Panc1 (cell line): Measurements from ENCODE around the gene WNT3A. TPM values are rescaled to one million over a fixed set of nuclear protein-coding genes. Genes with fewer than 3 reads are reported as not detected.

ENCODE experiments used
- ATAC-seq: fragments of 200-7000 bp; cut with Tn5 transposase; 2 replicates; pipeline ENCODE4 v1.9.1; 2020; ENCODE audit warnings: mild to moderate bottlenecking, moderate library complexity
- BruUV-seq: library from RNA; stranded (reverse); fragments of 400-500 nt; replicated peaks from 2 replicates; lab custom pipeline; 2021; lab: Mats Ljungman, UMichigan
- CTCF ChIA-PET: fragments of 300-600 bp; sonication (Branson Sonifier 250); formaldehyde crosslinking; loops from one replicate; lab custom pipeline; 2022; ENCODE audit warnings: antibody characterized with exemption; lab: Charles Lee
- POLR2A ChIA-PET: fragments of 300-600 bp; sonication (Branson Sonifier 250); formaldehyde crosslinking; loops from one replicate; lab custom pipeline; 2022; ENCODE audit warnings: antibody characterized with exemption; lab: Charles Lee
- DNase-seq: peaks from one replicate; pipeline ENCODE4 v3.0.0-alpha.2; 2010; ENCODE audit warnings: low read depth, low spot score
- H3K27ac ChIP-seq: 2 replicates; pipeline ENCODE4 v1.5.1; 2011; ENCODE audit warnings: mild to moderate bottlenecking, low read length, inconsistent platforms
- H3K27me3 ChIP-seq: fragments of 200-500 bp; sonication (Bioruptor generic); 2 replicates; pipeline ENCODE4 v1.6.0; 2014; ENCODE audit warnings: low read length, inconsistent platforms; ENCODE audit not compliant: control insufficient read depth, insufficient read depth
- H3K36me3 ChIP-seq: fragments of 200-500 bp; sonication (Bioruptor generic); 2 replicates; pipeline ENCODE4 v1.5.1; 2014; ENCODE audit warnings: inconsistent platforms, mild to moderate bottlenecking, low read length, moderate library complexity; ENCODE audit not compliant: control insufficient read depth, insufficient read depth
- H3K4me1 ChIP-seq: 2 replicates; pipeline ENCODE4 v1.5.1; 2011; ENCODE audit warnings: inconsistent platforms, mild to moderate bottlenecking, low read length, moderate library complexity; ENCODE audit not compliant: control insufficient read depth, insufficient read depth
- H3K4me3 ChIP-seq, 2 experiments: 2 replicates each; pipeline ENCODE4 v1.5.1; 2011 to 2012; ENCODE audit warnings: low read depth in 2 of 2, low read length in 2 of 2, mild to moderate bottlenecking in 2 of 2, inconsistent platforms in 1 of 2, moderate library complexity in 1 of 2
- H3K9me3 ChIP-seq: fragments of 200-500 bp; sonication (Bioruptor generic); 2 replicates; pipeline ENCODE4 v1.5.1; 2014; ENCODE audit warnings: low read depth, mild to moderate bottlenecking, inconsistent platforms, low read length, moderate library complexity; ENCODE audit not compliant: control insufficient read depth, insufficient read depth
- CTCF ChIP-seq: fragments of 450-650 bp; IDR thresholded peaks from 2 replicates; pipeline ENCODE4 v1.5.1; 2017; ENCODE audit warnings: mild to moderate bottlenecking
- POLR2AphosphoS5 ChIP-seq: IDR thresholded peaks from 2 replicates; pipeline ENCODE4 v1.6.1; 2012; ENCODE audit warnings: mild to moderate bottlenecking, low read depth, low read length, moderate library complexity
- REST ChIP-seq, 2 experiments: IDR thresholded peaks; 2 replicates each; pipeline ENCODE4 v1.6.1; 2011 to 2012; ENCODE audit warnings: low read depth in 2 of 2, control low read depth in 1 of 2, low read length in 1 of 2, mild to moderate bottlenecking in 1 of 2, moderate library complexity in 1 of 2; ENCODE audit not compliant: insufficient read depth in 1 of 2
- SIN3A ChIP-seq: IDR thresholded peaks from 2 replicates; pipeline ENCODE4 v1.6.1; 2012; ENCODE audit warnings: low read depth, mild to moderate bottlenecking, low read length, moderate library complexity, borderline replicate concordance; ENCODE audit not compliant: insufficient read depth
- TCF7L2 ChIP-seq: IDR thresholded peaks from 2 replicates; pipeline ENCODE4 v1.6.1; 2011; ENCODE audit warnings: mild to moderate bottlenecking, low read depth, low read length, inconsistent platforms
- in situ Hi-C: cut with HindIII; loops from 2 replicates; pipeline ENCODE4 v1.10.0; 2016; ENCODE audit warnings: low sequenced_read_pairs, low pct_unique_long_range_greater_than_20kb
- intact Hi-C: fragments of 100-400 bp; cut with micrococcal nuclease; formaldehyde crosslinking; loops from one replicate; pipeline ENCODE4 v1.10.0; 2022; ENCODE audit not compliant: unreplicated experiment
- total RNA-seq: library from RNA; stranded (reverse); gene quantifications from one replicate; pipeline ENCODE4 v1.2.1, GENCODE V29; 2021; ENCODE audit not compliant: unreplicated experiment

Gene WNT3A
- total RNA-seq, 1 experiment from 2014 or later: not detected

GRCh38 chr1:228101994-228102790, 95.4 kb downstream of the WNT3A start:
- intact Hi-C loops: no loop called here
- DNase-seq: no peak
- ChIA-PET CTCF (interaction anchor here (0.9 kb wide), 1 partner anchor 103 kb away, joined by 10 read pairs; no protein-coding TSS in a partner anchor), POLR2A (no interaction called here)
- H3K27me3 ChIP-seq: no peaks in the 10 kb centered on the region
- peaks cover 8% of the 10 kb centered on the region; the same call in 1 of the 2 replicates for H3K36me3 ChIP-seq
- ATAC-seq: peak; percentile 70
- in situ Hi-C loops: no loop called here
- TF ChIP-seq SIN3A (no peak), POLR2AphosphoS5 (no peak), CTCF (no peak; the same call in 1 of the 2 replicates), REST (IDR thresholded peaks at IDR 0.05; ENCODE audit: insufficient read depth in 1 of 2, low read depth in 2 of 2, low read length in 1 of 2) (no peak), TCF7L2 (no peak)
- peaks cover 27% of the 10 kb centered on the region for H3K4me1 ChIP-seq
- BruUV-seq: no TSS peak
- H3K9me3 ChIP-seq: no peaks in the 10 kb centered on the region
- peak overlapping the region; percentile 71 to 77 for H3K4me3 ChIP-seq
- peak overlapping the region; percentile 59; the same call in 1 of the 2 replicates for H3K27ac ChIP-seq

- peaks cover 28% of the 10 kb centered on the region for H3K4me1 ChIP-seq
- ATAC-seq (peak; percentile 83), DNase-seq (peak; percentile 54)
- no peaks in the 10 kb centered on the region for H3K9me3 ChIP-seq
- TF ChIP-seq SIN3A (no peak; the same call in 1 of the 2 replicates), POLR2AphosphoS5 (peak; percentile 52; the same call in 1 of the 2 replicates), CTCF (no peak)
- in situ Hi-C loops: no loop called here
- intact Hi-C loops: no loop called here
- peak within 1 kb of the TSS; percentile 71 to 77 for H3K4me3 ChIP-seq
- CTCF ChIA-PET: interaction anchor here (0.6 kb wide), 1 partner anchor 20 kb away, joined by 5 read pairs; the partner anchor contains the start of gene ARF1
- TSS peak; percentile 90 for BruUV-seq
- H3K27me3 ChIP-seq: no peaks in the 10 kb centered on the region
- peaks cover 8% of the 10 kb centered on the region; the same call in 1 of the 2 replicates for H3K36me3 ChIP-seq
- peak within 1 kb of the TSS; percentile 68 for H3K27ac ChIP-seq
- POLR2A ChIA-PET: no interaction called here
These were observed 96.2 kb downstream of the WNT3A start, which contains the start of gene C1orf35 for GRCh38 chr1:228102791-228103620. C1orf35 (minus strand) TSS chr1:228103325; CDS start chr1:228103227, 98 bp downstream.
